Thyroid gland (tissue), 4 donors: ENCODE results near the gene ZNF70.

ENCODE experiments used
- CTCF ChIP-seq, 6 experiments: fragments of 200-600 bp in 3 of 6; fragments of 450-650 bp in 3 of 6; sonication (generic) in 3 of 6; IDR thresholded peaks; one replicate each; pipeline ENCODE4 v1.5.1; 2016 to 2019; ENCODE audit warnings: antibody characterized with exemption in 6 of 6, mild to moderate bottlenecking in 2 of 6, inconsistent platforms in 1 of 6, moderate library complexity in 1 of 6
- POLR2A ChIP-seq, 2 donors: fragments of 450-650 bp; IDR thresholded peaks; one replicate each; pipeline ENCODE4 v1.6.1; 2017; ENCODE audit warnings: antibody characterized with exemption in 2 of 2, mild to moderate bottlenecking in 2 of 2, moderate library complexity in 1 of 2

- no peak for TF ChIP-seq CTCF (IDR thresholded peaks at IDR 0.05)
- TF ChIP-seq POLR2A (IDR thresholded peaks at IDR 0.05), result no peak
Measured at GRCh38 chr22:23769321-23769965, 18.5 kb upstream of the ZNF70 start.
